Neural cell (in vitro differentiated cells): ENCODE measurements around the gene ROR1. TPM values are rescaled to one million over a fixed set of nuclear protein-coding genes. Genes with fewer than 3 reads are reported as not detected.

ENCODE experiments used
- H2AFZ ChIP-seq: fragments of 200-600, 300-800 bp; sonication (generic), shearing (Covaris generic); 2 replicates; pipeline ENCODE4 v1.6.0; 2014; ENCODE audit warnings: low read depth, mild to moderate bottlenecking, antibody characterized with exemption, low read length, moderate library complexity
- H3F3A ChIP-seq: fragments of 200-600 bp; shearing (Covaris generic); 2 replicates; pipeline ENCODE4 v1.6.1; 2016; ENCODE audit warnings: mild to moderate bottlenecking, moderate library complexity, mixed read lengths, antibody characterized with exemption, low read length; ENCODE audit not compliant: insufficient read depth, poor library complexity, severe bottlenecking
- H3K27ac ChIP-seq: fragments of 200-600, 300-800 bp; sonication (generic), shearing (Covaris generic); 2 replicates; pipeline ENCODE4 v1.5.1; 2014; ENCODE audit warnings: mild to moderate bottlenecking, low read length, moderate library complexity
- H3K27me3 ChIP-seq: fragments of 300-800, 200-600 bp; sonication (generic), shearing (Covaris generic); 2 replicates; pipeline ENCODE4 v1.6.0; 2014; ENCODE audit warnings: mild to moderate bottlenecking, low read depth, low read length, moderate library complexity; ENCODE audit not compliant: insufficient read depth
- H3K36me3 ChIP-seq: fragments of 300-800, 200-600 bp; sonication (generic), shearing (Covaris generic); 2 replicates; pipeline ENCODE4 v1.5.1; 2014; ENCODE audit warnings: mild to moderate bottlenecking, antibody characterized with exemption, low read length, moderate library complexity; ENCODE audit not compliant: insufficient read depth
- H3K4me2 ChIP-seq: fragments of 300-800, 200-600 bp; sonication (generic), shearing (Covaris generic); 2 replicates; pipeline ENCODE4 v1.6.0; 2014; ENCODE audit warnings: mild to moderate bottlenecking, low read length
- H3K4me3 ChIP-seq: fragments of 300-800, 200-600 bp; sonication (generic), shearing (Covaris generic); 2 replicates; pipeline ENCODE4 v1.5.1; 2014; ENCODE audit warnings: mild to moderate bottlenecking, low read length, moderate library complexity
- H3K79me2 ChIP-seq: fragments of 200-600 bp; shearing (Covaris generic); replicated peaks from 2 replicates; pipeline ENCODE4 v1.6.0; 2014; ENCODE audit warnings: mild to moderate bottlenecking, low read length, moderate library complexity; ENCODE audit not compliant: insufficient read depth
- H3K9ac ChIP-seq: fragments of 300-800, 200-600 bp; sonication (generic), shearing (Covaris generic); 2 replicates; pipeline ENCODE4 v1.6.1; 2016; ENCODE audit warnings: mild to moderate bottlenecking, low read length, mixed read lengths
- H3K9me2 ChIP-seq: fragments of 200-600 bp; shearing (Covaris generic); 2 replicates; pipeline ENCODE4 v1.6.1; 2016; ENCODE audit warnings: mild to moderate bottlenecking, low read length, mixed read lengths; ENCODE audit not compliant: insufficient read depth
- H3K9me3 ChIP-seq: fragments of 200-600, 300-800 bp; sonication (generic), shearing (Covaris generic); 2 replicates; pipeline ENCODE4 v1.6.1; 2016; ENCODE audit warnings: mild to moderate bottlenecking, mixed run types, low read length, moderate library complexity, mixed read lengths
- H4K20me1 ChIP-seq: fragments of 200-600 bp; shearing (Covaris generic); 2 replicates; pipeline ENCODE4 v1.6.1; 2016; ENCODE audit warnings: mild to moderate bottlenecking, mixed run types; ENCODE audit not compliant: insufficient read depth
- EP300 ChIP-seq: fragments of 450-650 bp; conservative IDR thresholded peaks from 2 replicates; pipeline ENCODE4 v1.6.1; 2014; ENCODE audit warnings: antibody characterized with exemption, mild to moderate bottlenecking, moderate library complexity; ENCODE audit not compliant: poor library complexity, severe bottlenecking
- EZH2 ChIP-seq: fragments of 200-600, 300-800 bp; shearing (Covaris generic), sonication (generic); IDR thresholded peaks from 2 replicates; pipeline ENCODE4 v1.6.1; 2014; ENCODE audit warnings: antibody characterized with exemption, low read length, borderline replicate concordance, mild to moderate bottlenecking; ENCODE audit not compliant: insufficient read depth, poor library complexity, severe bottlenecking
- MXI1 ChIP-seq: fragments of 450-650 bp; conservative IDR thresholded peaks from 2 replicates; pipeline ENCODE4 v1.6.1; 2014; ENCODE audit warnings: antibody characterized with exemption, mild to moderate bottlenecking; ENCODE audit not compliant: poor library complexity, severe bottlenecking
- POLR2AphosphoS5 ChIP-seq: IDR thresholded peaks from 2 replicates; pipeline ENCODE4 v1.6.1; 2012
- RAD21 ChIP-seq: fragments of 450-650 bp; conservative IDR thresholded peaks from 2 replicates; pipeline ENCODE4 v1.6.1; 2014; ENCODE audit warnings: antibody characterized with exemption, mild to moderate bottlenecking, moderate library complexity
- SMC3 ChIP-seq: fragments of 450-650 bp; conservative IDR thresholded peaks from 2 replicates; pipeline ENCODE4 v1.6.1; 2014; ENCODE audit warnings: antibody characterized with exemption, mild to moderate bottlenecking, moderate library complexity; ENCODE audit not compliant: poor library complexity
- TAF1 ChIP-seq: IDR thresholded peaks from 2 replicates; pipeline ENCODE4 v1.6.1; 2012; ENCODE audit warnings: low read depth
- polyA plus RNA-seq: library from polyadenylated mRNA; depleted of rRNA; stranded (reverse); fragments of >200 nt; gene quantifications from 2 replicates; pipeline ENCODE4 v1.2.3, GENCODE V29; 2014
- TF ChIP-seq, protein P1 (sequence below): fragments of 450-650 bp; IDR thresholded peaks from 2 replicates; pipeline ENCODE4 v1.5.1; 2014; ENCODE audit warnings: antibody characterized with exemption, mild to moderate bottlenecking, moderate library complexity; ENCODE audit not compliant: poor library complexity, severe bottlenecking
- TF ChIP-seq, protein P2 (sequence below): IDR thresholded peaks from 2 replicates; pipeline ENCODE4 v1.6.1; 2012; ENCODE audit warnings: borderline replicate concordance

Gene ROR1
- polyA plus RNA-seq, 1 donor from 2014 or later = 0.27 TPM

DNA sequence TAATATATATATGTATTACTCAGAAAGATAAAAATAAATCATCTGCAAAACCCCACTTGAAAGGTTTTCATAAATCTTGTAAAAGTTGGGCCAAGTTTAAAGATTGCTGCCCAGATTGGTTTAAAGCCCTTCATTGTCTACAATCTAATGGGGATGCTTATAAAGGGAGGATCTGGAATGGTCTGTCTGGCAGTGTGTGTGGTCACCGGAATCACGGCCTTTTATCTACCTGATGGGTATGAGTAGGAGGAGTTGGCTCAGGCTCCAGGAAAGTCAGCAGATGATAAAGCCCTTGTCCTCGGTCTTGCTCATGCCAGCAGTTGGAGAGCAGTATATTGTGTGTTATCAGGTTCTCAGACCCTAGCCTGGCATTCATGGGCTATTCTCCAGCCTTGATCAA lies 197.7 kb downstream of the ROR1 start:
- Histone ChIP-seq H3K9me3 (no peaks in the 10 kb centered on the region), H2AFZ (no peak overlapping the region), H3K79me2 (no peaks in the 10 kb centered on the region), H4K20me1 (no peaks in the 10 kb centered on the region), H3K36me3 (no peaks in the 10 kb centered on the region), H3F3A (no peaks in the 10 kb centered on the region), H3K9ac (no peak overlapping the region), H3K9me2 (no peaks in the 10 kb centered on the region), H3K4me2 (no peak overlapping the region), H3K27me3 (no peaks in the 10 kb centered on the region), H3K27ac (no peak overlapping the region), H3K4me3 (no peak overlapping the region)
- TF ChIP-seq SMC3 (no peak), EP300 (no peak), TAF1 (no peak), EZH2 (no peak), MXI1 (no peak), POLR2AphosphoS5 (no peak), RAD21 (no peak)
- TF ChIP-seq, protein P1, sequence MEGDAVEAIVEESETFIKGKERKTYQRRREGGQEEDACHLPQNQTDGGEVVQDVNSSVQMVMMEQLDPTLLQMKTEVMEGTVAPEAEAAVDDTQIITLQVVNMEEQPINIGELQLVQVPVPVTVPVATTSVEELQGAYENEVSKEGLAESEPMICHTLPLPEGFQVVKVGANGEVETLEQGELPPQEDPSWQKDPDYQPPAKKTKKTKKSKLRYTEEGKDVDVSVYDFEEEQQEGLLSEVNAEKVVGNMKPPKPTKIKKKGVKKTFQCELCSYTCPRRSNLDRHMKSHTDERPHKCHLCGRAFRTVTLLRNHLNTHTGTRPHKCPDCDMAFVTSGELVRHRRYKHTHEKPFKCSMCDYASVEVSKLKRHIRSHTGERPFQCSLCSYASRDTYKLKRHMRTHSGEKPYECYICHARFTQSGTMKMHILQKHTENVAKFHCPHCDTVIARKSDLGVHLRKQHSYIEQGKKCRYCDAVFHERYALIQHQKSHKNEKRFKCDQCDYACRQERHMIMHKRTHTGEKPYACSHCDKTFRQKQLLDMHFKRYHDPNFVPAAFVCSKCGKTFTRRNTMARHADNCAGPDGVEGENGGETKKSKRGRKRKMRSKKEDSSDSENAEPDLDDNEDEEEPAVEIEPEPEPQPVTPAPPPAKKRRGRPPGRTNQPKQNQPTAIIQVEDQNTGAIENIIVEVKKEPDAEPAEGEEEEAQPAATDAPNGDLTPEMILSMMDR = no peak
- TF ChIP-seq, protein P2, sequence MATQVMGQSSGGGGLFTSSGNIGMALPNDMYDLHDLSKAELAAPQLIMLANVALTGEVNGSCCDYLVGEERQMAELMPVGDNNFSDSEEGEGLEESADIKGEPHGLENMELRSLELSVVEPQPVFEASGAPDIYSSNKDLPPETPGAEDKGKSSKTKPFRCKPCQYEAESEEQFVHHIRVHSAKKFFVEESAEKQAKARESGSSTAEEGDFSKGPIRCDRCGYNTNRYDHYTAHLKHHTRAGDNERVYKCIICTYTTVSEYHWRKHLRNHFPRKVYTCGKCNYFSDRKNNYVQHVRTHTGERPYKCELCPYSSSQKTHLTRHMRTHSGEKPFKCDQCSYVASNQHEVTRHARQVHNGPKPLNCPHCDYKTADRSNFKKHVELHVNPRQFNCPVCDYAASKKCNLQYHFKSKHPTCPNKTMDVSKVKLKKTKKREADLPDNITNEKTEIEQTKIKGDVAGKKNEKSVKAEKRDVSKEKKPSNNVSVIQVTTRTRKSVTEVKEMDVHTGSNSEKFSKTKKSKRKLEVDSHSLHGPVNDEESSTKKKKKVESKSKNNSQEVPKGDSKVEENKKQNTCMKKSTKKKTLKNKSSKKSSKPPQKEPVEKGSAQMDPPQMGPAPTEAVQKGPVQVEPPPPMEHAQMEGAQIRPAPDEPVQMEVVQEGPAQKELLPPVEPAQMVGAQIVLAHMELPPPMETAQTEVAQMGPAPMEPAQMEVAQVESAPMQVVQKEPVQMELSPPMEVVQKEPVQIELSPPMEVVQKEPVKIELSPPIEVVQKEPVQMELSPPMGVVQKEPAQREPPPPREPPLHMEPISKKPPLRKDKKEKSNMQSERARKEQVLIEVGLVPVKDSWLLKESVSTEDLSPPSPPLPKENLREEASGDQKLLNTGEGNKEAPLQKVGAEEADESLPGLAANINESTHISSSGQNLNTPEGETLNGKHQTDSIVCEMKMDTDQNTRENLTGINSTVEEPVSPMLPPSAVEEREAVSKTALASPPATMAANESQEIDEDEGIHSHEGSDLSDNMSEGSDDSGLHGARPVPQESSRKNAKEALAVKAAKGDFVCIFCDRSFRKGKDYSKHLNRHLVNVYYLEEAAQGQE = no peak

DNA sequence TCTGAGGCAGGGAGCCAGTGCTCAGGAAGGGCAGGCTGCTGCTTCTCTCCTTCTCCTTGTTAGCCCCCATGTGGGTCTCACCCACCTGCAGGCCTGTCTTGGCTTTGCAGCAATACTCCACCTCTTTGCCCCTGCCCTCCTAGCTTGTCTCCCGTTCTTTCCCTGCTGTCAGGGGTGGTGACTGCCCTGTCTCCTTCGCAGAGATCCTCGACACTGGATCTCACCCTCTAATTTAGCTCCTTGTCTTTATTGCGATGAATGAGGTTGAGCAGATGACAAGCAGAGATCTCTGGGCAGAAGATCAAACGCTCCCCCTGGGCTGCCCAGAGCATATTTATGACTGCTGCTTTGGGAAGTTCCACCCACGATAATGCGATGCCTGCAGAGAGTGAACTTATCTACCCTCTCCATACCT lies 199.2 kb downstream of the ROR1 start:
- Histone ChIP-seq H3K36me3 (no peaks in the 10 kb centered on the region), H3K9me2 (no peaks in the 10 kb centered on the region), H3K4me3 (no peak overlapping the region), H3K79me2 (no peaks in the 10 kb centered on the region), H3K4me2 (no peak overlapping the region), H4K20me1 (no peaks in the 10 kb centered on the region), H3K9ac (no peak overlapping the region), H3F3A (no peaks in the 10 kb centered on the region), H3K27me3 (no peaks in the 10 kb centered on the region), H2AFZ (no peak overlapping the region), H3K27ac (no peak overlapping the region), H3K9me3 (no peaks in the 10 kb centered on the region)
- TF ChIP-seq TAF1 (no peak), RAD21 (no peak)

DNA sequence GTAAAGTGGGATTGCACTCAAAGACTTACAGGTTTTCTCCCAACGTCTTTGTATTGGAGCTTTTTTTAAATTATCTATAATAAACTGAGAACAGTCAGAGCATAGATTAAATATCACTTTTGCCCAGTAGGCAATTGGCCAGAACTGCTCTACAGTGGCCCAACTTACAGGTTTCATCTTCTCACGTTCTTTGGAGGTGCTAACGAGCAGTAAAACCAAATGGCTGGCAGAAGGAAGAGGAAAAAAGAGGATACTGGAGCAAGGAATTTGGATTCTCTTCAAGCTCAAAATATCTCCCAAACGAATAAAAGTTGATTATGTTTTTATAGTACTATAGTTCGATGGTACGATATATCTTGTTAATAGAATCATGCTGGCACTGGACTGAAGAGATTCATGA lies 201.1 kb downstream of the ROR1 start:
- H3K27me3 ChIP-seq = no peaks in the 10 kb centered on the region
- H3K79me2 ChIP-seq = no peaks in the 10 kb centered on the region
- TF ChIP-seq, protein P2 = no peak
- no peak for TF ChIP-seq EP300
- TF ChIP-seq MXI1 = no peak
- TF ChIP-seq, protein P1 = no peak
- TF ChIP-seq TAF1 = no peak
- no peak for TF ChIP-seq SMC3
- no peak for TF ChIP-seq RAD21
- TF ChIP-seq EZH2 = no peak
- TF ChIP-seq POLR2AphosphoS5 = no peak
- no peak overlapping the region for H2AFZ ChIP-seq
- no peaks in the 10 kb centered on the region for H4K20me1 ChIP-seq
- H3F3A ChIP-seq = no peaks in the 10 kb centered on the region
- no peak overlapping the region for H3K9ac ChIP-seq
- H3K9me3 ChIP-seq = no peaks in the 10 kb centered on the region
- H3K9me2 ChIP-seq = no peaks in the 10 kb centered on the region
- no peak overlapping the region for H3K4me2 ChIP-seq
- no peaks in the 10 kb centered on the region for H3K36me3 ChIP-seq
- H3K4me3 ChIP-seq = no peak overlapping the region
- H3K27ac ChIP-seq = no peak overlapping the region
